Chondrocyte (in vitro differentiated cells): ENCODE data around the gene SFXN5. TPM values are rescaled to one million over a fixed set of nuclear protein-coding genes. Genes with fewer than 3 reads are reported as not detected.

Experiments
- DNase-seq: peaks from one replicate; pipeline ENCODE4 v3.0.0; 2021; ENCODE audit warnings: mixed read lengths, low spot score
- H3K27ac Mint-ChIP-seq: one replicate; pipeline ENCODE4 v1.8.0; 2021; ENCODE audit warnings: mild to moderate bottlenecking, moderate library complexity, mixed read lengths; ENCODE audit not compliant: unreplicated experiment
- H3K27me3 Mint-ChIP-seq: 2 replicates; pipeline ENCODE4 v1.8.0; 2021; ENCODE audit warnings: low read depth, mixed read lengths
- H3K36me3 Mint-ChIP-seq: 2 replicates; pipeline ENCODE4 v1.8.0; 2021; ENCODE audit warnings: low read depth, mixed read lengths
- H3K4me1 Mint-ChIP-seq: 2 replicates; pipeline ENCODE4 v1.8.0; 2021; ENCODE audit warnings: low read depth, mild to moderate bottlenecking, mixed read lengths
- H3K4me3 Mint-ChIP-seq: one replicate; pipeline ENCODE4 v1.8.0; 2021; ENCODE audit warnings: mild to moderate bottlenecking, moderate library complexity, mixed read lengths; ENCODE audit not compliant: unreplicated experiment
- H3K9me3 Mint-ChIP-seq: 2 replicates; pipeline ENCODE4 v1.8.0; 2021; ENCODE audit warnings: low read depth, mixed read lengths
- total RNA-seq: library from RNA; stranded (reverse); gene quantifications from 3 replicates; pipeline ENCODE4 v1.2.1, GENCODE V29; 2021
- TF ChIP-seq, protein P1 (sequence below): fragments of 200-600 bp; sonication (generic); IDR thresholded peaks from 2 replicates; pipeline ENCODE4 v1.5.0; 2021; ENCODE audit warnings: antibody characterized with exemption, mild to moderate bottlenecking, moderate library complexity

Gene SFXN5
- total RNA-seq, 1 donor from 2014 or later = 10.6 TPM

DNA sequence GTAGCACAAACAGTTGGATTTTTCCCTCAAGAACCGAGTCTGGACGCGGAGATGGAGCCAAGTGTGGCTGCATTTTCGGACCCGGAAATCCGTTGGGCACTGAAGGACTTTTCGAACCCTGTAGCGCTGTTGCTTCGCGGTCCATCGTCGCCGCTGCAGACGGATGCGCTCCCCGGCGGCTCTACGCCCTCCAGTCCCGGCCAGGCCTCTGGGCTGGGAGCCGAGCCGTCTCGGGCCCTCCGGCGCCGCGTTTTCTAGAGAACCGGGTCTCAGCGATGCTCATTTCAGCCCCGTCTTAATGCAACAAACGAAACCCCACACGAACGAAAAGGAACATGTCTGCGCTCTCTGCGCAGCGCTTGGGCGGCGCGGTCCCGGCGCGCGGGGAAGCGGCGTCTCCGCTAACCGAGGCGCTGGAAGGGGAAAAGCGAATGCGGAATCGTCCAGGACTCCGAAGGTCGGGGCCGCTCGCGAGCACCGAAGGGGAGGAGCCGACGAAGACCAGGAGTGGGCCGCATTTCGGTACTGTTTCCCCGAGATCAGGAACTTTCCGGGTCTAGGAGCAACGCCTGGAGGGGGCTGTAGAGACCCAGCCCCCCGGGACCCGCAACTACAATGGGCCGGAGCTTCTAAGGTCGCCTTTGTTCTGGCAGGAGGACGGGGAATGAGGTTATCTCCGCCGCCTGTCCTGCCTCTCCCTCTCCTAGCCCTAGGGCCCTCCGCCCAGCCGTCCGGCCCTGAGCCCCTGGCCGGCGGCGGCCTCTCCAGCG, 151.0 kb downstream of the SFXN5 start:
- TF ChIP-seq, protein P1, sequence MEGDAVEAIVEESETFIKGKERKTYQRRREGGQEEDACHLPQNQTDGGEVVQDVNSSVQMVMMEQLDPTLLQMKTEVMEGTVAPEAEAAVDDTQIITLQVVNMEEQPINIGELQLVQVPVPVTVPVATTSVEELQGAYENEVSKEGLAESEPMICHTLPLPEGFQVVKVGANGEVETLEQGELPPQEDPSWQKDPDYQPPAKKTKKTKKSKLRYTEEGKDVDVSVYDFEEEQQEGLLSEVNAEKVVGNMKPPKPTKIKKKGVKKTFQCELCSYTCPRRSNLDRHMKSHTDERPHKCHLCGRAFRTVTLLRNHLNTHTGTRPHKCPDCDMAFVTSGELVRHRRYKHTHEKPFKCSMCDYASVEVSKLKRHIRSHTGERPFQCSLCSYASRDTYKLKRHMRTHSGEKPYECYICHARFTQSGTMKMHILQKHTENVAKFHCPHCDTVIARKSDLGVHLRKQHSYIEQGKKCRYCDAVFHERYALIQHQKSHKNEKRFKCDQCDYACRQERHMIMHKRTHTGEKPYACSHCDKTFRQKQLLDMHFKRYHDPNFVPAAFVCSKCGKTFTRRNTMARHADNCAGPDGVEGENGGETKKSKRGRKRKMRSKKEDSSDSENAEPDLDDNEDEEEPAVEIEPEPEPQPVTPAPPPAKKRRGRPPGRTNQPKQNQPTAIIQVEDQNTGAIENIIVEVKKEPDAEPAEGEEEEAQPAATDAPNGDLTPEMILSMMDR = no peak
- peak overlapping the region; percentile 57 for H3K4me3 Mint-ChIP-seq
- no peaks in the 10 kb centered on the region for H3K9me3 Mint-ChIP-seq
- no peaks in the 10 kb centered on the region for H3K36me3 Mint-ChIP-seq
- H3K4me1 Mint-ChIP-seq = peaks cover 18% of the 10 kb centered on the region
- H3K27me3 Mint-ChIP-seq = peaks cover 63% of the 10 kb centered on the region
- H3K27ac Mint-ChIP-seq = no peak overlapping the region
- peak; percentile 70 for DNase-seq

DNA sequence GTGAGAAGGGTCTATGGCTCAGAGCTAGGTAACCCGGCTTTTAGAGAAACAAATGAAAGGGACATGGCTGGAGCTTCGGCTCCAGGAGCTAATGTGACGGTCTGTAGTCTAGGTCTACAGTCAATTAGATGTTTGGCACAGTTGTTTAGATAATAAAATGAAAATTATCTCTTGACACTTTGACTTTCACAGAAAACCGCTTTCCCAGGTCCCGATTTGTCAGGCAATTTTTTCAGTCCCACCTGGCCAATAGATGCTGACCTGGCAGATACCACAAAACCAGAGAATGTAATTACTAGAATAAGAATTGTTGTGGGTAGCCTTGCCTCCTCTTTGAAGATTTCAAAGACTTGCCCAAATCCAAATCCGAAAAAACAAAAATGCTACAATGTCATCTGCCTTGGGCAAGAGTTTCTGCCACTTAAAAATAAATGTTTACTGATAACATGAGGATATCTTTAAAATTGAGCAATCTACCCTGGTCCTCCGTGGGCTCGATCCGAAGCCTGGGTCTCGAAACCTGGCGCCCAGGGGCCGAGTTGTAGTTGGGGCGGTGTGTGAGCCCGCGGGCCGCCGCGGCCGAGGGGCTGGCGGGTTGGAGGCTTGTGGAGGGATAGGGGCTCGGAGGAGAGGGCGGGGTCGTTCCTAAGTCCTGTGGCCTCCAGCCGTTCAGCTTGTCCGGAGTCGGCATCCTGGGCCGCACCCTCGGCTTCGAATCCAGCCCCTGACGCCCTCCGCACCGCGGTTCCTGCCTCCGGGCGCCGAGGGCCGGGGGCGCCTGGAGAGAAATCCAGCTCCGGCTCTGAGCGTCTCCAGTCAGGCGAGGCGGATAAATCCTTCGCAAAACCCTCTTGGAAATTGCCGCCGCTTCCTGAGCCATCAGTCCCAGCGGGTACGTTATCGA, 151.8 kb downstream of the SFXN5 start:
- H3K27ac Mint-ChIP-seq = no peak overlapping the region
- H3K4me3 Mint-ChIP-seq = no peak overlapping the region
- peak; percentile 72 for DNase-seq
- TF ChIP-seq, protein P1 = no peak
- peaks cover 65% of the 10 kb centered on the region for H3K27me3 Mint-ChIP-seq
- H3K9me3 Mint-ChIP-seq = no peaks in the 10 kb centered on the region
- H3K4me1 Mint-ChIP-seq = peaks cover 22% of the 10 kb centered on the region
- no peaks in the 10 kb centered on the region for H3K36me3 Mint-ChIP-seq

DNA sequence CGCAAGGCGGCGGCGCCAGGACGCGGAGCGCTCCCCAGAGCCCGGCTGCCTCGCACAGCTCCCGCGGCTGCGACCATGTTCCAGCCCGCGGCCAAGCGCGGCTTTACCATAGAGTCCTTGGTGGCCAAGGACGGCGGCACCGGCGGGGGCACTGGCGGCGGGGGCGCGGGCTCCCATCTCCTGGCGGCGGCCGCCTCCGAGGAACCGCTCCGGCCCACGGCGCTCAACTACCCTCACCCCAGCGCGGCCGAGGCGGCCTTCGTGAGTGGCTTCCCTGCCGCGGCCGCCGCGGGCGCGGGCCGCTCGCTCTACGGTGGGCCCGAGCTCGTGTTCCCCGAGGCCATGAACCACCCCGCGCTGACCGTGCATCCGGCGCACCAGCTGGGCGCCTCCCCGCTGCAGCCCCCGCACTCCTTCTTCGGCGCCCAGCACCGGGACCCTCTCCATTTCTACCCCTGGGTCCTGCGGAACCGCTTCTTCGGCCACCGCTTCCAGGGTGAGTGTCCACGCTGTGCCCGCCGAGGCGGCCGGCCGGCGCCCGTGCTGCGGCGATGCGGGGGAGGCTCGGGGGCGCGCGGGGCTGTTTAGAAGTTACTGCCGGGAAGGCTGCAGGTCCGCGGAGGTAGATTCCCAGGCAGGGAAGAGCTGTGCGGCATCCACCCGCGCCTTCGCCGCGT, 153.5 kb downstream of the SFXN5 start:
- Mint-ChIP-seq H3K27ac (no peak overlapping the region), H3K9me3 (no peaks in the 10 kb centered on the region), H3K4me3 (peak overlapping the region; percentile 35), H3K4me1 (peaks cover 19% of the 10 kb centered on the region), H3K27me3 (peaks cover 72% of the 10 kb centered on the region), H3K36me3 (no peaks in the 10 kb centered on the region)
- peak; percentile 77 for DNase-seq
- TF ChIP-seq, protein P1 = no peak

DNA sequence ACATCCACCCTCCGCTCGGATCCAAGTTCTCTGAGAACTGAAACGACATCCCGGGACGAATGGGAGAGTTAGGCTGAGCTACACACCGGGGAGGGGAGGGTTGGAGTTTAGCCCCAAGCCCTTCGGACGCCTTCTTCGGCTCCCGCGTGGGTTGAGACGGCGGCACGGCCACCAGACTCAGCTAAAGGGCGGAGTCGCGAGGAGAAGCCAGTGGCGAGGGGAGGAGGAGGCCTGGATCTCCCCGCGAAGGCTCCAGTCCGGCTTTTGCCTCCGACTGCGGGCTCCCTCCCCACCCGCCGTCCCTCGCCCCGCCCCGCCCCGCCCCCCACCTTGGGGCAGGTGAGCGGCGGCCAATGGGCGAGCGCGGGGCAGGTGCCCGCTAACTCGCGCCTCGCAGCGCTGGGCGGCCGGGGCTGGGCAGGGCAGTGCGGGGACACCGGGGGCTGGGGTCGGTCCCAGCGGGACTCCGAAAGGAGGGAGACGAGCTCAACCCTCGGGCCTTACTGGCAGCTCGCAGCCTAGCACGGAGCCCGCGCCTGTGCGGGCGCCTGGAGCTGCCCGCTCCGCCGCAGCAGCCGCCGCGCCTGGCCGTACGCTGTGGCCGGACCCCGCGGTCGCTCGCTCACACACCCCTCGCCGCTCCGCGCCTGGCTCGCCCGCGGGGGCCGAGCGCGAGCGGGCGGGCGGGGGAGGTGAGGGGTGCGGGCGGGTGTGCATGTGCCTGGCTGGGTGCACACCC, 154.2 kb downstream of the SFXN5 start, which contains the start of gene EMX1:
EMX1 (plus strand) TSS at position 382 of the 739 bp plus-strand sequence; CDS start at position 716, 334 bp downstream.
- H3K27me3 Mint-ChIP-seq = peaks cover 69% of the 10 kb centered on the region
- H3K4me3 Mint-ChIP-seq = peak within 1 kb of the TSS; percentile 40
- DNase-seq = no peak
- TF ChIP-seq, protein P1 = no peak
- no peak within 1 kb of the TSS for H3K27ac Mint-ChIP-seq
- peaks cover 19% of the 10 kb centered on the region for H3K4me1 Mint-ChIP-seq
- H3K36me3 Mint-ChIP-seq = no peaks in the 10 kb centered on the region
- no peaks in the 10 kb centered on the region for H3K9me3 Mint-ChIP-seq
